T-helper 2 cell (primary cell): ENCODE results near the gene MACROH2A1.

Experiments
- DNase-seq, 5 experiments: peaks; one replicate each; pipeline versions ENCODE4 v3.0.0 to v3.0.0-alpha.2; 2012 to 2022

MACROH2A1 gene

GRCh38 chr5:135329913-135330797 lies 68.9 kb downstream of the MACROH2A1 start:
- DNase-seq, result no peak

GRCh38 chr5:135329066-135329912 lies 69.7 kb downstream of the MACROH2A1 start:
- no peak for DNase-seq

- no peak for DNase-seq
Measured at GRCh38 chr5:135328128-135328687, 70.8 kb downstream of the MACROH2A1 start.

GRCh38 chr5:135327429-135328127 lies 71.5 kb downstream of the MACROH2A1 start:
- no peak for DNase-seq

GRCh38 chr5:135326296-135327254 lies 72.5 kb downstream of the MACROH2A1 start:
- no peak for DNase-seq

- peak in 1 of 5 experiments; percentile 42 for DNase-seq
Measured at GRCh38 chr5:135324897-135325650, 74.0 kb downstream of the MACROH2A1 start.

GRCh38 chr5:135324160-135324559 lies 74.9 kb downstream of the MACROH2A1 start:
- no peak for DNase-seq

GRCh38 chr5:135323701-135324132 lies 75.3 kb downstream of the MACROH2A1 start:
- DNase-seq, result no peak

- no peak for DNase-seq
Measured at GRCh38 chr5:135323227-135323626, 75.8 kb downstream of the MACROH2A1 start.

GRCh38 chr5:135322744-135323143 lies 76.3 kb downstream of the MACROH2A1 start:
- no peak for DNase-seq

- no peak for DNase-seq
Measured at GRCh38 chr5:135322271-135322670, 76.8 kb downstream of the MACROH2A1 start.

- no peak for DNase-seq
Measured at GRCh38 chr5:135320718-135321484, 78.1 kb downstream of the MACROH2A1 start.

- no peak for DNase-seq
Measured at GRCh38 chr5:135319928-135320606, 79.0 kb downstream of the MACROH2A1 start.

GRCh38 chr5:135319458-135319857 lies 79.6 kb downstream of the MACROH2A1 start:
- no peak for DNase-seq

- no peak for DNase-seq
Measured at GRCh38 chr5:135318924-135319323, 80.1 kb downstream of the MACROH2A1 start.

GRCh38 chr5:135318037-135318436 lies 81.0 kb downstream of the MACROH2A1 start:
- DNase-seq, result no peak

- DNase-seq, result no peak
Measured at GRCh38 chr5:135317286-135317685, 81.7 kb downstream of the MACROH2A1 start.

- no peak for DNase-seq
Measured at GRCh38 chr5:135315386-135315785, 83.6 kb downstream of the MACROH2A1 start.

GRCh38 chr5:135313946-135314345 lies 85.1 kb downstream of the MACROH2A1 start:
- DNase-seq, result no peak
